T-helper 22 cell (primary cell): ENCODE results near the gene MYOC.
A peak's percentile ranks its signal among the peaks of the same experiment; 100 is the strongest.
"Not testable (repeated sequence)": the region's sequence is repeated elsewhere in the genome, so short reads cannot be mapped to it uniquely, and the experiment has no call there.

Source experiments
- DNase-seq: peaks from one replicate; pipeline ENCODE4 v3.0.0-alpha.2; 2020; ENCODE audit warnings: low read depth

Gene MYOC

GRCh38 chr1:171652234-171652822 lies at the start of gene MYOC:
Gene MYOC, minus strand, starts transcription at chr1:171652688. Its CDS starts 77 bp downstream, at chr1:171652611.
- DNase-seq, result no peak

GRCh38 chr1:171699531-171699930 lies 47.0 kb upstream of the MYOC start:
- no peak for DNase-seq

- not testable (repeated sequence) for DNase-seq
Observed at GRCh38 chr1:171695772-171696171, 43.3 kb upstream of the MYOC start.

- not testable (repeated sequence) for DNase-seq
Observed at GRCh38 chr1:171693541-171693940, 41.1 kb upstream of the MYOC start.

GRCh38 chr1:171683870-171684269 lies 31.4 kb upstream of the MYOC start:
- DNase-seq, result no peak

- DNase-seq, result no peak
Observed at GRCh38 chr1:171680339-171680738, 27.9 kb upstream of the MYOC start.

- no peak for DNase-seq
Observed at GRCh38 chr1:171676823-171677222, 24.3 kb upstream of the MYOC start.

- no peak for DNase-seq
Observed at GRCh38 chr1:171674431-171675405, 22.2 kb upstream of the MYOC start.

- no peak for DNase-seq
Observed at GRCh38 chr1:171670739-171671138, 18.3 kb upstream of the MYOC start.

- DNase-seq, result no peak
Observed at GRCh38 chr1:171668372-171668771, 15.9 kb upstream of the MYOC start.

- DNase-seq, result no peak
Observed at GRCh38 chr1:171666114-171666769, 13.8 kb upstream of the MYOC start.

- DNase-seq, result no peak
Observed at GRCh38 chr1:171664976-171665375, 12.5 kb upstream of the MYOC start.

- DNase-seq, result no peak
Observed at GRCh38 chr1:171663854-171664575, 11.5 kb upstream of the MYOC start.

- DNase-seq, result no peak
Observed at GRCh38 chr1:171663036-171663853, 10.8 kb upstream of the MYOC start.

GRCh38 chr1:171661076-171661650 lies 8.7 kb upstream of the MYOC start:
- no peak for DNase-seq

- not testable (repeated sequence) for DNase-seq
Observed at GRCh38 chr1:171656206-171656605, 3.7 kb upstream of the MYOC start.

- no peak for DNase-seq
Observed at GRCh38 chr1:171655746-171656116, 3.2 kb upstream of the MYOC start.

- peak; percentile 12 for DNase-seq
Observed at GRCh38 chr1:171654942-171655745, 2.7 kb upstream of the MYOC start.

GRCh38 chr1:171654201-171654941 lies 1.9 kb upstream of the MYOC start:
- DNase-seq, result no peak
